H1 (cell line): ENCODE measurements around the gene C3AR1. TPM values are rescaled to one million over a fixed set of nuclear protein-coding genes. Genes with fewer than 3 reads are reported as not detected.

Experiments used
- CTCF ChIA-PET: fragments of 300-600 bp; sonication (Branson Sonifier 250); formaldehyde crosslinking; loops from one replicate; lab custom pipeline; 2021; ENCODE audit not compliant: partially characterized antibody; lab: Charles Lee
- POLR2A ChIA-PET: fragments of 300-600 bp; sonication (Branson Sonifier 250); formaldehyde crosslinking; loops from one replicate; lab custom pipeline; 2021; ENCODE audit warnings: inconsistent platforms; ENCODE audit not compliant: partially characterized antibody; lab: Charles Lee
- DNase-seq, 2 experiments: peaks; one replicate each; pipeline versions ENCODE4 v3.0.0 to v3.0.0-alpha.2; 2010 to 2022; ENCODE audit warnings: low spot score in 2 of 2, low read depth in 1 of 2, mixed read lengths in 1 of 2
- FAIRE-seq: peaks from 2 replicates; lab custom pipeline; 2011; peaks lifted over from hg19 to GRCh38; lab: Jason Lieb, UNC
- H2AFZ ChIP-seq: 2 replicates; pipeline ENCODE4 v1.8.1; 2012; ENCODE audit warnings: low read length, inconsistent platforms
- H2AK5ac ChIP-seq: 2 replicates; pipeline ENCODE4 v1.6.1; 2013; ENCODE audit warnings: low read depth, low read length
- H2BK120ac ChIP-seq: replicated peaks from 2 replicates; pipeline ENCODE3; 2013; ENCODE audit warnings: low read depth, low read length, inconsistent platforms
- H2BK12ac ChIP-seq: 2 replicates; pipeline ENCODE4 v1.6.1; 2013; ENCODE audit warnings: low read depth, low read length
- H2BK15ac ChIP-seq: 2 replicates; pipeline ENCODE4 v1.6.1; 2013; ENCODE audit warnings: low read length
- H2BK20ac ChIP-seq: 2 replicates; pipeline ENCODE4 v1.6.1; 2013; ENCODE audit warnings: low read length
- H2BK5ac ChIP-seq: 2 replicates; pipeline ENCODE4 v1.6.1; 2013; ENCODE audit warnings: low read depth, low read length
- H3K14ac ChIP-seq: 2 replicates; pipeline ENCODE4 v1.6.1; 2013; ENCODE audit warnings: inconsistent platforms; ENCODE audit not compliant: insufficient read length
- H3K18ac ChIP-seq: 2 replicates; pipeline ENCODE4 v1.6.1; 2013; ENCODE audit warnings: low read length; ENCODE audit errors: extremely low read depth
- H3K23ac ChIP-seq: 2 replicates; pipeline ENCODE4 v1.6.1; 2013; ENCODE audit warnings: inconsistent platforms; ENCODE audit not compliant: insufficient read length
- H3K23me2 ChIP-seq: 2 replicates; pipeline ENCODE4 v1.6.1; 2013; ENCODE audit warnings: low read depth, low read length
- H3K27ac ChIP-seq: 2 replicates; pipeline ENCODE4 v1.6.1; 2011; ENCODE audit warnings: low read depth, low read length, inconsistent platforms
- H3K27me3 ChIP-seq, 4 experiments: replicated peaks in 1 of 4; 1 replicate in 1 of 4; 2 replicates in 3 of 4; pipeline versions ENCODE4 v1.6.1 to v1.8.1; 2011 to 2013; ENCODE audit warnings: low read length in 3 of 4, mild to moderate bottlenecking in 3 of 4, inconsistent platforms in 2 of 4, mixed read lengths in 2 of 4, moderate library complexity in 1 of 4; ENCODE audit not compliant: control insufficient read depth in 3 of 4, insufficient read depth in 3 of 4; ENCODE audit errors: extremely low read depth in 1 of 4
- H3K36me3 ChIP-seq, 4 experiments: 2 replicates each; pipeline versions ENCODE4 v1.6.1 to v1.8.1; 2011 to 2013; ENCODE audit warnings: mild to moderate bottlenecking in 4 of 4, low read length in 3 of 4, moderate library complexity in 2 of 4, control low read depth in 1 of 4, inconsistent platforms in 1 of 4; ENCODE audit not compliant: insufficient read depth in 4 of 4, control insufficient read depth in 2 of 4
- H3K4ac ChIP-seq: replicated peaks from 2 replicates; pipeline ENCODE3; 2013; ENCODE audit warnings: low read length, low read depth, mixed read lengths, inconsistent platforms; ENCODE audit not compliant: insufficient read length
- H3K4me1 ChIP-seq, 4 experiments: replicated peaks in 1 of 4; 1 replicate in 1 of 4; 2 replicates in 3 of 4; pipeline versions ENCODE4 v1.6.1 to v1.8.1; 2011 to 2013; ENCODE audit warnings: low read length in 3 of 4, inconsistent platforms in 2 of 4, mixed read lengths in 1 of 4; ENCODE audit not compliant: insufficient read depth in 4 of 4, control insufficient read depth in 3 of 4
- H3K4me2 ChIP-seq, 2 experiments: 2 replicates each; pipeline versions ENCODE4 v1.6.1 to v1.8.1; 2011 to 2013; ENCODE audit warnings: low read depth in 2 of 2, low read length in 2 of 2, control low read depth in 1 of 2, inconsistent platforms in 1 of 2, mild to moderate bottlenecking in 1 of 2; ENCODE audit not compliant: insufficient read depth in 1 of 2
- H3K4me3 ChIP-seq, 4 experiments: fragments of 200-600, 300-600 bp in 1 of 4; sonication (generic), shearing (Covaris generic), sonication (Bioruptor Twin) in 1 of 4; 2 replicates each; pipeline versions ENCODE4 v1.5.1 to v1.8.1; 2011 to 2016; ENCODE audit warnings: low read length in 4 of 4, low read depth in 3 of 4, control low read depth in 2 of 4, inconsistent platforms in 2 of 4, mild to moderate bottlenecking in 2 of 4, mixed read lengths in 1 of 4, moderate library complexity in 1 of 4; ENCODE audit not compliant: insufficient read depth in 2 of 4; ENCODE audit errors: extremely low read depth in 1 of 4
- H3K56ac ChIP-seq: replicated peaks from 2 replicates; pipeline ENCODE3; 2013; ENCODE audit warnings: low read depth, mild to moderate bottlenecking, mixed read lengths, low read length, inconsistent platforms; ENCODE audit not compliant: insufficient read length
- H3K79me1 ChIP-seq: 2 replicates; pipeline ENCODE4 v1.6.1; 2013; ENCODE audit warnings: low read depth, low read length, control low read depth
- H3K79me2 ChIP-seq, 2 experiments: 2 replicates each; pipeline versions ENCODE4 v1.6.1 to v1.8.1; 2012 to 2013; ENCODE audit warnings: low read length in 2 of 2, mild to moderate bottlenecking in 2 of 2, inconsistent platforms in 1 of 2; ENCODE audit not compliant: insufficient read depth in 2 of 2, control insufficient read depth in 1 of 2
- H3K9ac ChIP-seq, 4 experiments: replicated peaks in 1 of 4; 1 replicate in 1 of 4; 2 replicates in 3 of 4; pipeline versions ENCODE4 v1.6.1 to v1.8.1; 2011 to 2013; ENCODE audit warnings: low read depth in 3 of 4, low read length in 3 of 4, control low read depth in 2 of 4, mild to moderate bottlenecking in 2 of 4, moderate library complexity in 2 of 4, inconsistent platforms in 1 of 4; ENCODE audit errors: extremely low read depth in 1 of 4
- H3K9me3 ChIP-seq, 2 experiments: 2 replicates each; pipeline versions ENCODE4 v1.6.1 to v1.8.1; 2012 to 2013; ENCODE audit warnings: mild to moderate bottlenecking in 2 of 2, moderate library complexity in 2 of 2, control low read depth in 1 of 2, inconsistent platforms in 1 of 2, low read depth in 1 of 2, low read length in 1 of 2, mixed read lengths in 1 of 2; ENCODE audit not compliant: insufficient read depth in 2 of 2
- H4K20me1 ChIP-seq, 2 experiments: replicated peaks in 1 of 2; 2 replicates each; pipeline versions ENCODE3 to v1.8.1; 2011 to 2013; ENCODE audit warnings: inconsistent platforms in 2 of 2, low read length in 2 of 2, mild to moderate bottlenecking in 1 of 2; ENCODE audit not compliant: insufficient read depth in 2 of 2, control insufficient read depth in 1 of 2
- H4K5ac ChIP-seq: 2 replicates; pipeline ENCODE4 v1.6.1; 2013; ENCODE audit warnings: low read length, low read depth, mixed read lengths, inconsistent platforms; ENCODE audit not compliant: insufficient read length
- H4K8ac ChIP-seq: 2 replicates; pipeline ENCODE4 v1.8.0; 2013; ENCODE audit warnings: mild to moderate bottlenecking, moderate library complexity, low read length, inconsistent platforms; ENCODE audit not compliant: insufficient read depth; ENCODE audit errors: extremely low read depth
- H4K91ac ChIP-seq: replicated peaks from 2 replicates; pipeline ENCODE3; 2013; ENCODE audit warnings: low read length, mixed read lengths, inconsistent platforms; ENCODE audit not compliant: insufficient read length
- CEBPB ChIP-seq: IDR thresholded peaks from 2 replicates; pipeline ENCODE4 v1.6.1; 2012; ENCODE audit warnings: low read depth, low read length
- TAF7 ChIP-seq: optimal IDR thresholded peaks from 2 replicates; pipeline ENCODE3; 2011; ENCODE audit warnings: low read depth, mild to moderate bottlenecking, inconsistent platforms, low read length, moderate library complexity, borderline replicate concordance
- WGBS, 2 experiments: shearing (Covaris generic) in 1 of 2; methylation state at CpG; one replicate each; pipeline versions ENCODE4 v1.1.6 to v1.1.7; 2013 to 2015; ENCODE audit warnings: low lambda C conversion rate in 2 of 2, mixed read lengths in 2 of 2, inconsistent platforms in 1 of 2, low coverage in 1 of 2, missing lambda C conversion rate in 1 of 2; ENCODE audit not compliant: insufficient replicate concordance in 2 of 2, insufficient coverage in 1 of 2, insufficient read length in 1 of 2; ENCODE audit errors: extremely low coverage in 1 of 2, missing lambda C conversion rate in 1 of 2; 5-methylcytosine and 5-hydroxymethylcytosine counted together
- polyA plus RNA-seq, 7 experiments: library from polyadenylated mRNA; depleted of rRNA in 3 of 7; stranded (reverse) in 5 of 7; unstranded in 2 of 7; fragments of >200 nt in 5 of 7; fragments of 200-250 nt in 2 of 7; gene quantifications; 1 replicate in 5 of 7; 2 replicates in 1 of 7; 4 replicates in 1 of 7; pipeline versions ENCODE4 v1.2.1 to v1.2.3, GENCODE V29; 2011 to 2013; ENCODE audit warnings: missing spikeins in 2 of 7, mixed read lengths in 2 of 7
- total RNA-seq: library from RNA; stranded (reverse); fragmentation: NEBNext Ultra II Directional; extraction: Animal tissue kit (Norgen Biotek cat#: 25700); gene quantifications from 2 replicates; pipeline ENCODE4 v1.2.1, GENCODE V29; 2021

The C3AR1 gene
- total and polyA plus RNA-seq, 2 of the 8 experiments (the other 6 are each of a cell fraction or from before 2014, with no cell fraction given): not detected

- Histone ChIP-seq H2BK20ac (no peak overlapping the region), H2BK12ac (no peak overlapping the region), H4K8ac (no peak overlapping the region), H3K9ac (no peak overlapping the region), H3K56ac (no peak overlapping the region), H3K36me3 (peaks cover 0 to 20% (median 9%) of the 10 kb centered on the region in 4 experiments; a peak in 6 of 8 replicates), H4K5ac (no peak overlapping the region), H3K4me3 (no peak overlapping the region), H3K27ac (no peak overlapping the region), H3K79me1 (no peaks in the 10 kb centered on the region), H4K91ac (no peak overlapping the region), H3K27me3 (no peaks in the 10 kb centered on the region), H4K20me1 (no peaks in the 10 kb centered on the region), H3K79me2 (no peaks in the 10 kb centered on the region), H3K14ac (no peak overlapping the region), H2AFZ (no peak overlapping the region), H3K23me2 (no peaks in the 10 kb centered on the region), H2BK15ac (no peak overlapping the region), H3K18ac (no peak overlapping the region), H3K4me2 (no peak overlapping the region), H2AK5ac (no peak overlapping the region), H2BK120ac (no peak overlapping the region), H2BK5ac (no peak overlapping the region; the same call in 1 of the 2 replicates), H3K23ac (no peak overlapping the region), H3K9me3 (no peaks in the 10 kb centered on the region), H3K4ac (no peak overlapping the region), H3K4me1 (no peaks in the 10 kb centered on the region)
- no peak for TF ChIP-seq CEBPB
- no peak for TF ChIP-seq TAF7
- FAIRE-seq (no peak), DNase-seq (no peak)
- 84% methylated on average over 5 of the region's 7 CpGs; no CpG with 5 or more reads in 1 of the 2 experiments for WGBS, 2 experiments
- POLR2A ChIA-PET: no interaction called here
- CTCF ChIA-PET: interaction anchor here (0.6 to 5.9 kb wide), 4 partner anchors 9 to 69 kb away, joined by 3 to 27 read pairs (median 4); no protein-coding TSS in a partner anchor
These were observed 15.4 kb downstream of the C3AR1 start for GRCh38 chr12:8050600-8051250.
